NCI-H128 (cell line): ENCODE measurements around the gene HDAC11.
"Not testable (repeated sequence)": the region's sequence is repeated elsewhere in the genome, so short reads cannot be mapped to it uniquely, and the experiment has no call there.

Experiments
- DNase-seq: peaks from one replicate; lab custom pipeline; 2025; ENCODE audit not compliant: unreplicated experiment; lab: John Stamatoyannopoulos, UW

Gene HDAC11

DNA sequence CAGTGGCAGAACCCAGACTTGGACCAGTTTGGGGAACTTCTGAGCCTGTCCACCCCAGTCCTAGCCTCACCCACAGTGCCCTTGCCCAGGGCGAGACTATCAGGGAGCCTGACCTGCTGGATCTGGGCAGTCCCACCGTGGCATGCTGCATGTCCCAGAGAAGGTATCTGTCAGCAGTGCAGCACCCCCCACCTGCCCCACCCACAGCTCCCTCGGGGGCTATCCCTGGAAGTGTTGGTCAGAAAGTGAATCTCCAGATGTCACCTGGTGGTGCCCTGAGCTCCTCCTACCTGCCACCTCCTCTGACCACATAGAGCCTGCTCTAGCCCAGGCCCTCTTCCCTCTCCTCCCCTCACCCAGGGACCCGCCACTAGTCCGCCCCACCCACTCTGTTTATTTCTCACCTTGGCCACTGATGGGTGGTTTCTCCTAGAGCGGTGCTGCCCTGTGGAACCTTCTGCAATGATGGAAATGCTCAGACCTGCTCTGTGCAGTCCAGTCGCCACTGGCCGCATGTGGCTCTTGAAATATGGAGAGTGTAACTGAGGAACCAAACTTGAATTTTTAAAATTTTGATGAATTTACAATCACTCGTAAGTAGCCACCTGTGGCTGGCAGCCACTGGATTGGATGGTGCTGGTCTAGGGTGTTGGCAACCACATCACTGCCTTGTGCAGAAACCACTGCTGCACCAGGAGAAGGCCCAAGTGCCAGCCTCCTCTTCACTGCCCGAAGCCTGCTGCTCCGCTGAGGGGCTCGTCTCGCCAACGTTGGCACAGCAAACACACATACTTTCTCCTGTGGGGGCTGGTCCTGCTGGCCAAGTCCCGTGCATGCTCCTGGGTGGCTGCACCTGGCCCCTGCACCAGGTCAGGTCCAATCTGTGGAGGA lies 13.1 kb downstream of the HDAC11 start:
- DNase-seq: no peak

DNA sequence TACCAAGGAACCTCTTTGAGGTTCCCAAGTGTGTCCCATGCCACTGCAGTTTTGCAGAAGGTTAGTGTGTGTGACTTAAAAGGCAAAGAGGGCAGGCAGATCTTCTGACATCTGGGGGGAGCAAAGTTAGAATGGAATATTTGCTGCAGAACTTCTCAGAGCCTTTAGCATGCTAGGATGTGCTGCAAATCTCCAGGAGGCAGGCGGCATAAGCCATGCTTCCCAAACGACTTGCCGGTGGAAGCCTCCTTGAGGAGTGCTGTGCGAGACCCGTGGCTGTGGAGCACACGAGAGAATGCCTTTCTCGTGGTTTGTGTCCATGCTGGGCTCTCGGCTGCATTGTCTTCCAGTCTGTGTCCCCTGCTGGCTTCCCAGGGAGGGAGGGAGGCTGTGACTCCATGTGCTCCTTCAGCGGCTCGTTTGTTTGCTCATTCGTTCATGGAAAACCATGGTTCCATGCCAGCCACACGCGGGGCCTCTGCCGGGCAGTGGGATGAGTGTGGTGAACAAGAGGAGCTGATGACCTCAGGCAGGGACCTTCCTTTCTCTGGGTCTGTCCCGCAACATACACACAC lies 13.8 kb downstream of the HDAC11 start:
- DNase-seq: no peak

DNA sequence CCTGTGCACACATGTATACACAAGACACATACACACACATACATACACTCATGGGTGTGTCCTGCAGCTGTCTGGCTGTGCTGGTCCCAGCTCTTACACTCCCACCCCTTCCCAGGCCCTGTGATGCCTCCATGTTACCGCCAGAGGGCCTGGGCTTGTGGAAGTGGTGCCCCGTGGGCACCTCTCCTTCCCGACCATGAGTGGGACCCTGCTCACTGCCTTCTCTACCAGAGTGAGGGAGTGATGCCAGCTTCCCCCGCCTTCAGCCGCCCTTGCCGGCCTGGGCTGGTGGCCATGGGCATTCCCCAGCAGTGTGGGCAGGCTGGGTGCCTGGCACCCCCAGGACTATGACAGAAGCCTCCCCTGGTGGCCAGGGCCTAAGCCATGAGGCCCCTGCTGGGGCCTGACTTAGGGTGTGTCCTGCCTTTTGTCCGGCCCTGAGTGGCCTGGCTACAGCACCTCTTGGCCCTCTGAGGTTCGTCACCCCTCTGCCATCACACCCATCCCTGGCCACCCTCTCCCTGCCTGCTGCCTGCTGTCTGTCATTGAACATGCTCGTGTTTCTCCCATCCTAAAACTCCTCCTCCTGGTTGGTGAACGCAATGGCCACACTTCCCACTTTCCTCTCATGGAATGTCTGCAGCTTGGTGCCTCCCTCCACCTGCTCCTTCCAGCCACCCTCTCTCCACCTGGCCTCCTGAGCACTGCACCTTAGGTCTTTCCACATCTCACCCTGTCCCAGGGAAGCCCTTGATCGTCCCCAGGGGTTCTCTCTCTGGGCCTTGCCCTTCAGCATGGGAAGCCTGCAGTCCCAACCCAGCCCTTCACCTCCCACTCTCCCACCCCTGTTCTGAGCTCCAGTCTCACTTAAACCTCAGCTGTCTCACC lies 14.6 kb downstream of the HDAC11 start:
- DNase-seq: no peak

DNA sequence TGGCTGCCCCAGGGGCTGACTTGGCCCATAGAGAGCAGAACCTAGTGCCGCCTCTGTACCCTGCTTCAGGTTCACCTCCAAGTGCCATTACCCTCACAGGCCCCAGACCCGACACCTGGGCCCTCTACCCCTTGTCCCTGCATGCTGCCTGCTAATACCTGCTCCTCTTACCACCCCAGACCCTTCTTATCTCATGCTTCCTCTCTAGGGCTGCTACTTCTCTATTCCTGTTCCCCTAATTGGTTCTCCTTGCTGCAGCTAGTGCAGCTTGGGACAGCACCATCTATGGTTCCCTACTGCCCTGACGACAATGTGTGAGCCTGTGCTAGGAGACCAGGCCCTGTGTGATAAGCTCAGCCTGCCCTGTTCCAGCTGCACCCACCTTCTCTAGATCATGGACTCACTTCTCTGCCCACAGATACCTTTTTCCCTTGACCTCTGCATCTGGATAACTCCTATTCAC lies 15.3 kb downstream of the HDAC11 start:
- DNase-seq: no peak

DNA sequence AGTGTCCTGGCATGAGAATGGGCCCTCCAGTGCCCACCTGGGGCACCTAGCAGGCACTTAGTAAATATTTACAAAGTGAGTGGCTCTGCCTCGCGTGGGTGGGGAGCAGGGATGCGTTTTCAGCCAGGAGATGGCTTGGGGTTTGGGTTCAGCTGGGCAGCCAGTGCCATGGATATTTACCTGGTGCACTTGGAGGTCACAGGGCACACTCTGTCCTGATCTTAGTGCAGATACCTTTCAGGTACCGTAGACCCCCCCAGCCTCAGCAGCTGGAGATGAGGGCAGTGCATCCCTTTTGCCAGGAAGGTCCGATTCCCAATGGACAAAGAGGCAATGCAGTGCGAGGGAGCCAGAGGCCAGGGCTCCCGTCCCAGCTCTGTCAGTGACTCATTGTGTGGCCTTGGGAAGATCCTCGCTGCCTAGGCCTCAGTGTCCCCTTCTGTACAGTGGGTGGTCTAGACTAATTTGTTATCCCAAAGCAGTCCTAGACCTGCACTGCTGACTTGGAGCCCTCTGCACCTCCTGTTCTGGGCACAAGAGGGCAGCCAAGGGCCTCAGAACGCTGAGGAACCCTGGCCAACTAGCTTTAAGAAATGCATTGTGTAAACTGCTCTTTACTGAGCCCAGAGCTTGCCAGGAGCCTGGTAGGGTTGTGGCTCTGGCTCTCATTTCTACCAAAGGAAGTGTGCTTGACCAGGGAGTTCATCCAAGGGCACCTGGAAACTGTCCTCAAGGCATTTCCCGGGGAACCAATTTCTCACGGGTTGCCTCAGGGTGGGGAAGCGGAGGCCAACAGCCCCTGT lies 16.0 kb downstream of the HDAC11 start:
- DNase-seq: no peak

DNA sequence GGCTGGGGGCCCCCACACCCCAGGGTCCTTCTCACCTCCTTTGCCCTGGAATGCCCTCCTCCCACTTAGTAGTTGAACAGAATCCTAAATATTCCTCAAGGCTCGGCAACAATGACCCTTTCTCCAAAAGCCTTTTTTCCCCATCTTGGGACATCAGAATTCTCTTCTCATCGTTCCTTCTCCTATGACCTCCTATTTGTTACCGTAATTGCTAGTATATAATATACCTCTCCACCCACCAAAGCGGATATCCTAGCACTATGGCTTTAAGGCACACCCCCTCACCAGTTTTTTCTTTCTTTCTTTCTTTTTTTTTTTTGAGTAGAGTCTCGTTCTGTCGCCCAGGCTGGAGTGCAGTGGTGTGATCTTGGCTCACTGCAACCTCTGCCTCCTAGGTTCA lies 16.8 kb downstream of the HDAC11 start:
- DNase-seq: no peak

DNA sequence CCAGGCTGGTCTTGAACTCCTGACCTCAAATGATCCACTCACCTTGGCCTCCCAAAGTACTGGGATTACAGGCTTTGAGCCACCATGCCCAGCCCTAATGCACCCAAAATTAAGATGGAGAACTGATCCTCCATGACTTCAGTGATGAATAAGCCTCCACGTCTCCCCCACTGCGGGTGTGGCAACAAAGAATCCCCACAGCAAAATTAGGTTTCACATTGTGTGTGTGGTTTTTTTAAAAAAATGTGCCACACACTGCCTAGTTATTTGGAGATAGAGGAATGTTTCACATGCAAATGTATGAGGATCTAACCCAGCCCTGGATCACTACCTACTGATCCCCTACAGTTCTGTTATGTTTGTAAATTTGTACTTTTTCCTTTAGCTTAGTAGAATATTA lies 17.3 kb downstream of the HDAC11 start:
- no peak for DNase-seq

DNA sequence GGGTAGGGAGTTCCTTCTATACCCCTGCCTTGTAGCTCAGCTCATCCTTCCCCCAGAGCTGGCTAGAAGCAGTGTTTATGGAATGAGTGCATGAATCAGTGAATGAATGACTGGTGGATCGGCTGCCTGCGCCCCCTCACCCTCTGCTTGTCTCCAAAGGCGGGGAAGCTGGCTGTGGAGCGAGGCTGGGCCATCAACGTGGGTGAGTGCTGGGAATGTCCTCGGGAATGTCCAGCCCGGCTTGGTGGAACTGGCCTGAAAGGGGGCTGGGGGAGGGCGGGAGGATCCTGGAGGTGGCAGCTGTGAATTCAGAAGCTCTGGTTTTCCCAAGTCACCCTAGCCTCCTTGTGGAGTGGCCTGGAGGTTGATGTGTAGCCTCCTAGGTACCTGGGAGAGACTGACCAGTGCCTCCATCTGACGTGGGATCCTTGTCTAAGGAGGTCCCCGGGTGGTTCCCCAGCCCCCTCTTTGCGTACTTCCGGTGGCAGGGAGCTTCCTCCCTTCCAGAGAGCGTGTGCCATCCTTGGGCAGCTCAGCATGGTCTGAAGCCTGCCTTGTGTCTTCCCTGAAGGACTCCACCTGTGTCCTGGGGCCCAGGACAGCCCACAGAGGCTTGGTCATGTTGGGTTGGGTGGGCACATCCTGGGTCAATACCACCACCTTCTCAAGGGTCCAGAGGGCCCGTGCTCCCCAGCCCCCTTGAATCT lies 18.4 kb downstream of the HDAC11 start:
- no peak for DNase-seq

DNA sequence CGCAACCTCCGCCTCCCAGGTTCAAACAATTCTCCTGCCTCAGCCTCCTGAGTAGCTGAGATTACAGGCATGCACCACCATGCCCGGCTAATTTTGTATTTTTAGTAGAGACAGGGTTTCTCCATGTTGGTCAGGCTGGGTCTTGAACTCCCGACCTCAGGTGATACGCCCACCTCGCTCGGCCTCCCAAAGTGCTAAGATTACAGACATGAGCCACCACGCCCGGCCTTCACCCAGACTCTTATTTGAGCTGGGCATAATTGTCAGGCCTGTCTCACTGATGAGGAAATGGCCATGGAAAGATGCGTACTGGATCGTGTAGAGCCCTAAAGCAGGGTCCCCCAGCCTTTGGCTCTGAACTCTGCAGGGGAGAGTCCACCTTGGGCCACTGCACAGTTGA lies 19.1 kb downstream of the HDAC11 start:
- DNase-seq: not testable (repeated sequence)

DNA sequence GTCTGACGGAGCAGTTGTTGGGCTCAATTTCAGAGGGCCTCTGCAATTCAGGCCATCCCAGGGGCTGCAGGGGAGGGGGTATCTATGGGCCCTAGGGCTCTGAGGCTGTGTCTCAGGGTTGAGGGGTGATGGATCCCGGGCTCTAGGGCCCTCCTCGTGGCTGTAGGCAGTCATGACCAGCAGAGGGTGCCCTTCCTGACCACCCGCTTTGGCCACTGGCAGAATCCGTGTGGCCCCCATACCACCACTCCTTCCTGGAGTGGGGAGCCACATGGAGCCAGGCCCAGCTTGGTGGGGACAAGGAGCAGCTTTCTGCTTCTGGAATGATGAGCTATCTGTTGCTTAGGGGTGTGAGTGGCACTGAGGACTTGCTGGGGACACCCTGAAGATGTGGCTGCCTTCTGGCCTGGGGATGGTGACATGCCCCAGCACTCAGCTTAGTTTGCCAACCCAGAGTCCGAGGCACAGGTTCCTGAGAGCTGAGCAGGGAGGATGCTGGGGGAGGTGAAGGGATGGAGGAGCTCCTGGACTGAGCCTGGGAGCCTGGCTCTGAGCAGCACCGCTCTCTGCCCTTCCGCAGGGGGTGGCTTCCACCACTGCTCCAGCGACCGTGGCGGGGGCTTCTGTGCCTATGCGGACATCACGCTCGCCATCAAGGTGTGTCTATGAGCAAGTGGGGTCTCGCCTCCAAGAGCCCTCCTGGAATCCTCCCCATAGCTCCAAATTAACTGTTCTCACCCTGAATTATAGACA lies 20.2 kb downstream of the HDAC11 start:
- no peak for DNase-seq

DNA sequence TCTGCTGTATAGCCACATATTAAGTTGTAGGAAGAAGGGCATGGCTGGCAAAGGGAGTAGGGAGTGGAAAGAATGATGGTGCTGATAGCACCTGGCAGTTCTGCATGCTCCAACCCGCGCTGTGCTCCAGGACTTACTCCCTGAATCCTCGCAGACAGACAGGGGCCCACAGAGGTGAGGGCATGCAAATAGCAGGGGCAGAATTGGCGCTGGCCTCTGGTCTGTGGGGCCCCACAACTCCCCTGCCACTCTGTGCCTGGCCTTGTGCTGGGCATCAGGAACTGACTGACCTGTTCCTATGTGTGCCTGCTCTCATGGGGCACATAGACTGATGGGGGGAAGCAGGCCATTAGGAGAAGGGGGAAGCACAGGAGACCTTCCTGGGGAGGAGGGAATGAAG lies 20.9 kb downstream of the HDAC11 start:
- no peak for DNase-seq

DNA sequence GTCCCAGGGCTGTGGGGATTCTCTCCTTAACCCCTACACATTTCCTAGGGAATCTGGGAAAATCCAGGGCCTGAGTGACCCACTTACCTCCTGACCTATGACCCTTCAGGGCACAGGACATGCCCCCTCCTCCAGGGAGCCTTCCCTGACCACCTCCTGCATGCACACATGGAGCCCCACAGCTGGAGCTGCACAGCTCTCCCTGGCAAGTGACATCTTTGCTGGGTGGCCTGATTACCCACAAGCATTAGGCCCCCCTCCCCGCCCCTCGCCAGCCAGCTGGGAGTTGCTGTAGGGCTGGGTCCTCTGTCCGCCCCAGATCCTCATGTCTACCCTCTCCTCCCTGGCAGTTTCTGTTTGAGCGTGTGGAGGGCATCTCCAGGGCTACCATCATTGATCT lies 21.4 kb downstream of the HDAC11 start:
- no peak for DNase-seq

DNA sequence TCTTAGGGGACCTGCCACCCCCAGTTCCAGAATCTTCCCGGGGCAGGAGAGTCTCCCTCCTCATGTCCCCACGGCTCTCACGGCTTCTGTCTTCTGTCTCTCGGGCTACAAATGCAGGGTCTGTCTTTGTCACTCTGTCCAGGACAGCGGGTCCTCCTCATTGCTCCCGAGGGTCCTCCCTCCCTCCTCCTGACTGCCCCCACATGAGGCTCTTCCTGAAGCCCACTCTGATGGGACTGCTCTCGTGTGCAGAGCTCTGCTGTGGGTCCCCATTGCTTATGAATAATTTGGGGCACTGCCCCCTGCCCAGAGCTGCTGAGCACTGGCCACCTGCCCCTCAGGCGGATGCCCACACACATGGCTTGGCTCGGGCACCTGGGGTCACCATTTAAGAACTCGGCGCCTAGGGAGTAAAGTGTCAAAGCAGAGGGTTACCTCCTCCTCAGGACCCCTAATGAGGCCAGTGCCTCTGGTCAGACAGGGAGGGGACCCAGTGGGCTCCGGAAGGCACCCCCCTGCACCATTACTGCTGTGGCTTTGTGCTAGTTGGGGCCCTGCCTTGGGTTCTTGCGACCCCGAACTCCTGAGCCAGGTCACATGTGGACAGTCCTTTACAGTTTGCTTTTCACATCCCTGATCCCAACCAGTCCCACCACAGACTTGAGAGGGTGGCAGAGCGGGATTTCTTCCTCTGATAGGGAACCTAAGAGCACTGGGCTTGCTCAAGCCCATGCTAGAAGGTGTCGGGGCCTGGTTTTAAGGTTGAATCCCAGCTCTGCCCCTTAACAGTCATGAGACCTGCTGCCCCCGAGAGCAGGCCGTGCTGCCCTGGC lies 22.1 kb downstream of the HDAC11 start:
- DNase-seq: no peak

DNA sequence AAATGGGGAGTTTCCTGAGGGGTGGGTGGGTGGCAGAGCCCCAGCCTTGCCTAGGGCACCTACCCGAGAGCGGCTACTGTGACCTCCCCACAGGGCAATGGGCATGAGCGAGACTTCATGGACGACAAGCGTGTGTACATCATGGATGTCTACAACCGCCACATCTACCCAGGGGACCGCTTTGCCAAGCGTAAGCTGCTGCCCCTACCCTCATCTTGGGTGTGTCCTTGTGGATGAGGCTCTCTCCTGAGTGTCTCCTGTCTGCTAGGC lies 22.6 kb downstream of the HDAC11 start:
- no peak for DNase-seq

DNA sequence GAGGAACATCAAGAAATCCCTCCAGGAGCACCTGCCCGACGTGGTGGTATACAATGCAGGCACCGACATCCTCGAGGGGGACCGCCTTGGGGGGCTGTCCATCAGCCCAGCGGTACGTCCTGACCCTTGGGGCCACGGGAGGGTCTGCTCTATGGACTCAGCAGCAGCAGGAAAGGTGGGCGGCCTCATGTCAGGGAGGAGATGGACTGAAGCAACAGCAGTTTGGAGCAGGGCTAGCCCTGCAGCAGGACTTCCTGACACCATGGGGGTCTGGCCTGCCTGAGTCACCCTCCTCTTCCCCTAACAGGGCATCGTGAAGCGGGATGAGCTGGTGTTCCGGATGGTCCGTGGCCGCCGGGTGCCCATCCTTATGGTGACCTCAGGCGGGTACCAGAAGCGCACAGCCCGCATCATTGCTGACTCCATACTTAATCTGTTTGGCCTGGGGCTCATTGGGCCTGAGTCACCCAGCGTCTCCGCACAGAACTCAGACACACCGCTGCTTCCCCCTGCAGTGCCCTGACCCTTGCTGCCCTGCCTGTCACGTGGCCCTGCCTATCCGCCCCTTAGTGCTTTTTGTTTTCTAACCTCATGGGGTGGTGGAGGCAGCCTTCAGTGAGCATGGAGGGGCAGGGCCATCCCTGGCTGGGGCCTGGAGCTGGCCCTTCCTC lies 24.2 kb downstream of the HDAC11 start:
- DNase-seq: no peak

DNA sequence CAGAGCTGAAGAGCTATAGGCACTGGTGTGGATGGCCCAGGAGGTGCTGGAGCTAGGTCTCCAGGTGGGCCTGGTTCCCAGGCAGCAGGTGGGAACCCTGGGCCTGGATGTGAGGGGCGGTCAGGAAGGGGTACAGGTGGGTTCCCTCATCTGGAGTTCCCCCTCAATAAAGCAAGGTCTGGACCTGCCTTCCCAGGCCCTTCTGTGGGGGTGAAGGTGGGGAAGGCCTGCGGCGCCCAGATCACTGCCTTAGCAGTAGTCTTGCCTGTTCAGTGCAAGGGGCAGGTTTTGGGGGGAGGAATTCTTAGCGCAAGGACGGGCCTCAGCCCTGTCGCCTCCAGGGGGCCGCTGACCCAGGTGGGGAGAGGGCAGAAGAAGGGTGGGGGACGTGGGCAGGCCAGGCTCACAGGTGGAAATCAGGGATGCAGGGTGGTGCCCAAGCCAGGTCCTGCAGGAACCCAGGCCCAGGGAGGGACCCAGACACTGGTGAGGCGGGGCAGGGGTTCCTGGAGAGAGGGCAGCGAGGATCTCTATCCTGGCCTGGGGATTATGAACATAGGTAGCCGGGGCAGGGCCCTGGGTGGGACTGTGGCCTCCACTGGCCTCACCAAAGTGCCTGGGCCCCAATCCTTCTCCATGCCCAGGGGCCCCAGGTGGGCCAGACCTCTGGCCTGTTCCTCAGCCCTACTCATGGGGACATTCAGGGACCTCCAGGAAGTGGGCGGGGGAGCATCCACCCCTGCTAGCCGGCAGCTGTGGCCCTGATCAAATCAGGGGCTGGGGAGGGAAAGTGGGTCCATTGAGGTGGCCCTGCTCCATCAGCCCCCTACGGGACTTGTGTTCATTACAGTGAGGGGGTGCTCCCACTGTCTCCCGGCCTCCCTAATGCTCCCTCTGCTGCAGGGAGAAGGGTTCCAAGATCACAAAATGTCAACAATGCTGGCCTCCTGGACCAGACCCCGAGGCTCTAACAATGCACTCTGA lies 25.3 kb downstream of the HDAC11 start:
- no peak for DNase-seq

DNA sequence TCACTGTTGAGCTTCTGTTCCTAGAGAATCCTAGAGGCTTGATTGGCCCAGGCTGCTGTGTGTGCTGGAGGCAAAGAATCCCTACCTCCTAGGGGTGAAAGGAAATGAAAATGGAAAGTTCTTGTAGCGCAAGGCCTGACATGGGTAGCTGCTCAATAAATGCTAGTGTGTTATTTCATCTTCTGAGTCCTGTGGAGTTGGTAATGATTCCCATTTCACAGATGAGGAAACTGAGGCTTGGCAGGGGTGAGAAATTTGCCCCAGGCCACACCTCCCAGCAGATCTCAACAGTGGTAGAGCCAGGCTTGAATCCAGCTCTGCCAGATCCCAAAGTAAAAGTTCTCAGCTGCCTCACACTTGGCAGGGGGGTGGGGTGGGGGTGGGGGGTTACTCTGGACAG lies 26.1 kb downstream of the HDAC11 start:
- DNase-seq: no peak
